ENCODE measurements around the gene AGPAT2. TPM values are rescaled to one million over a fixed set of nuclear protein-coding genes. Genes with fewer than 3 reads are reported as not detected.

AGPAT2 gene
- total and polyA plus RNA-seq, 2 of the 4 experiments (the other 2 are of a cell fraction): 16.1 to 39.5 TPM

- intact Hi-C loops (cut with micrococcal nuclease): no loop called here
- no TSS peak for BruUV-seq (replicated peaks)
- Histone ChIP-seq H3K9ac (ENCODE audit: low read depth, low read length) (no peak overlapping the region), H3K23ac (ENCODE audit: low read depth, low read length) (0 out of 2 replicates have a peak overlapping the region, but pooled peaks have one; percentile 9), H3K27me3 (ENCODE audit: control insufficient read depth, insufficient read depth, low read length) (no peaks in the 10 kb centered on the region), H3K9me3 (ENCODE audit: control insufficient read depth, insufficient read depth, low read length) (no peaks in the 10 kb centered on the region), H3K27ac (ENCODE audit: insufficient read depth, low read length) (no peak overlapping the region), H4K91ac (ENCODE audit: insufficient read depth, low read depth, low read length) (no peak overlapping the region), H3K4me3 (ENCODE audit: insufficient read depth, low read depth, low read length) (no peak overlapping the region), H3K56ac (ENCODE audit: extremely low read depth, insufficient read depth, low read length) (no peak overlapping the region), H3K14ac (replicated peaks; ENCODE audit: low read depth, low read length) (no peak overlapping the region), H4K8ac (ENCODE audit: low read depth in 2 of 2, low read length in 2 of 2) (no peak overlapping the region), H2BK20ac (ENCODE audit: low read depth, low read length) (no peak overlapping the region), H3K18ac (ENCODE audit: low read depth, low read length) (no peak overlapping the region), H2AK9ac (replicated peaks; ENCODE audit: low read depth, low read length, poor library complexity) (no peak overlapping the region), H3K4ac (ENCODE audit: low read depth, low read length) (no peak overlapping the region), H4K20me1 (ENCODE audit: insufficient read depth, low read length) (peaks cover 30% of the 10 kb centered on the region), H2BK120ac (ENCODE audit: low read depth, low read length) (no peak overlapping the region), H2AK5ac (ENCODE audit: low read depth, low read length) (no peak overlapping the region), H3K36me3 (ENCODE audit: control insufficient read depth, insufficient read depth, low read length) (peaks cover 16% of the 10 kb centered on the region), H3K4me2 (ENCODE audit: low read depth, low read length) (no peak overlapping the region), H2AFZ (replicated peaks; ENCODE audit: low read length, poor library complexity) (no peak overlapping the region), H2BK15ac (ENCODE audit: low read depth, low read length) (no peak overlapping the region), H3K79me1 (ENCODE audit: low read depth in 1 of 2, low read length in 2 of 2) (peaks cover 22 to 59% of the 10 kb centered on the region in 2 experiments), H4K5ac (ENCODE audit: low read depth, low read length) (no peak overlapping the region), H3K9me1 (ENCODE audit: insufficient read depth, low read length) (peaks cover 15% of the 10 kb centered on the region), H3K4me1 (ENCODE audit: control insufficient read depth, insufficient read depth, low read length) (peaks cover 14% of the 10 kb centered on the region), H2BK5ac (ENCODE audit: low read depth, low read length, poor library complexity, severe bottlenecking) (no peak overlapping the region)
- TF ChIP-seq ELK1 (IDR thresholded peaks at IDR 0.05; ENCODE audit: borderline replicate concordance, low read depth, low read length): no peak
- no peak for TF ChIP-seq RAD21 (IDR thresholded peaks at IDR 0.05; ENCODE audit: low read length)
- no peak for TF ChIP-seq CHD1 (IDR thresholded peaks at IDR 0.05; ENCODE audit: low read depth, low read length)
- in situ Hi-C loops (cut with MboI; ENCODE audit: low sequenced_read_pairs): no loop called here
- ATAC-seq (ENCODE audit: low read depth) (no peak), DNase-seq (no peak)
- 100% methylated on average over 4 of the region's 8 CpGs; no CpG with 5 or more reads in 1 of the 2 experiments for WGBS, 2 experiments (ENCODE audit: extremely low coverage in 2 of 2, insufficient read length in 1 of 2)
- POLR2A ChIA-PET (ENCODE audit: unreplicated experiment): no interaction called here
- dilution Hi-C loops (cut with HindIII; ENCODE audit: low sequenced_read_pairs, unreplicated experiment): no loop called here
- CTCF ChIA-PET: no interaction called here
Measured at GRCh38 chr9:136729926-136730325, 42.7 kb upstream of the AGPAT2 start.

All from IMR-90 (cell line).